Measurements from ENCODE around the gene PRXL2A. TPM values are rescaled to one million over a fixed set of nuclear protein-coding genes. Genes with fewer than 3 reads are reported as not detected.

Gene PRXL2A
- total and polyA plus RNA-seq, 10 donors = 12.4 to 20.7 (median 16.0) TPM

GRCh38 chr10:80484676-80485075 lies 76.3 kb downstream of the PRXL2A start:
- intact Hi-C loops (cut with DNase I; ENCODE audit: low total_unique reads) = no loop called here
- Histone ChIP-seq H3K4me1 (peaks cover 35 to 91% (median 77%) of the 10 kb centered on the region in 6 donors), H3K9me3 (no peaks in the 10 kb centered on the region), H3K36me3 (peaks cover 0 to 42% (median 4%) of the 10 kb centered on the region in 6 donors), H3K27ac (peak overlapping the region in 7 of 8 donors; percentile 22 to 96 (median 80)), H3K4me3 (peak overlapping the region in 1 of 8 donors; percentile 48), H3K27me3 (replicated peaks in 1 of 7) (no peaks in the 10 kb centered on the region)
- no peak for DNase-seq
- TF ChIP-seq POLR2AphosphoS5 (IDR thresholded peaks at IDR 0.05) = no peak
- TF ChIP-seq, protein P1, sequence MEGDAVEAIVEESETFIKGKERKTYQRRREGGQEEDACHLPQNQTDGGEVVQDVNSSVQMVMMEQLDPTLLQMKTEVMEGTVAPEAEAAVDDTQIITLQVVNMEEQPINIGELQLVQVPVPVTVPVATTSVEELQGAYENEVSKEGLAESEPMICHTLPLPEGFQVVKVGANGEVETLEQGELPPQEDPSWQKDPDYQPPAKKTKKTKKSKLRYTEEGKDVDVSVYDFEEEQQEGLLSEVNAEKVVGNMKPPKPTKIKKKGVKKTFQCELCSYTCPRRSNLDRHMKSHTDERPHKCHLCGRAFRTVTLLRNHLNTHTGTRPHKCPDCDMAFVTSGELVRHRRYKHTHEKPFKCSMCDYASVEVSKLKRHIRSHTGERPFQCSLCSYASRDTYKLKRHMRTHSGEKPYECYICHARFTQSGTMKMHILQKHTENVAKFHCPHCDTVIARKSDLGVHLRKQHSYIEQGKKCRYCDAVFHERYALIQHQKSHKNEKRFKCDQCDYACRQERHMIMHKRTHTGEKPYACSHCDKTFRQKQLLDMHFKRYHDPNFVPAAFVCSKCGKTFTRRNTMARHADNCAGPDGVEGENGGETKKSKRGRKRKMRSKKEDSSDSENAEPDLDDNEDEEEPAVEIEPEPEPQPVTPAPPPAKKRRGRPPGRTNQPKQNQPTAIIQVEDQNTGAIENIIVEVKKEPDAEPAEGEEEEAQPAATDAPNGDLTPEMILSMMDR (IDR thresholded peaks at IDR 0.05 in 8 of 11, conservative IDR thresholded peaks at IDR 0.05 in 3 of 11) = no peak
- TF ChIP-seq POLR2A (IDR thresholded peaks at IDR 0.05) = no peak

- Histone ChIP-seq H3K36me3 (peaks cover 0 to 48% (median 10%) of the 10 kb centered on the region in 6 donors), H3K4me3 (peak overlapping the region in 1 of 8 donors; percentile 48), H3K27me3 (replicated peaks in 1 of 7) (no peaks in the 10 kb centered on the region), H3K4me1 (peaks cover 35 to 97% (median 81%) of the 10 kb centered on the region in 6 donors), H3K9me3 (no peaks in the 10 kb centered on the region), H3K27ac (peak overlapping the region; percentile 32 to 96 (median 80))
- intact Hi-C loops (cut with DNase I; ENCODE audit: low total_unique reads) = no loop called here
- 58 to 76% (median 66%) methylated on average over 10 of the region's 10 CpGs for WGBS, 5 donors
- DNase-seq = no peak
- TF ChIP-seq, protein P1 (IDR thresholded peaks at IDR 0.05 in 8 of 11, conservative IDR thresholded peaks at IDR 0.05 in 3 of 11) = no peak
- TF ChIP-seq POLR2AphosphoS5 (IDR thresholded peaks at IDR 0.05) = peak in 1 of 3 donors; percentile 26
These were observed 77.0 kb downstream of the PRXL2A start for GRCh38 chr10:80485076-80485945.

- peak overlapping the region in 2 of 8 donors; percentile 3 to 48 for H3K4me3 ChIP-seq
- H3K27me3 ChIP-seq (replicated peaks in 1 of 7) = no peaks in the 10 kb centered on the region
- DNase-seq = no peak
- 41 to 62% (median 49%) methylated on average over 16 to 17 of the region's 17 CpGs for WGBS, 5 donors
- no peak for TF ChIP-seq POLR2AphosphoS5 (IDR thresholded peaks at IDR 0.05)
- TF ChIP-seq, protein P1 (IDR thresholded peaks at IDR 0.05 in 8 of 11, conservative IDR thresholded peaks at IDR 0.05 in 3 of 11) = no peak
- TF ChIP-seq POLR2A (IDR thresholded peaks at IDR 0.05) = no peak
- H3K36me3 ChIP-seq = peaks cover 0 to 52% (median 17%) of the 10 kb centered on the region in 6 donors
- H3K9me3 ChIP-seq = no peaks in the 10 kb centered on the region
- H3K4me1 ChIP-seq = peaks cover 39 to 100% (median 88%) of the 10 kb centered on the region in 6 donors
- intact Hi-C loops (cut with DNase I; ENCODE audit: low total_unique reads) = no loop called here
- peak overlapping the region; percentile 32 to 96 (median 80) for H3K27ac ChIP-seq
These were observed 77.8 kb downstream of the PRXL2A start for GRCh38 chr10:80485946-80486764.

Other genes starting within 250 kb of the PRXL2A start
- gene ANXA11, start 203.0 kb upstream of the PRXL2A start, total RNA-seq = 100 to 1,000 TPM; 102 to 201 (median 157) TPM
- gene ANXA11, start 203.0 kb upstream of the PRXL2A start, polyA plus RNA-seq = 100 to 1,000 TPM in 2 of 3 donors, 10 to 100 TPM in 1; 89.9 to 143 (median 117) TPM
- gene MAT1A, start 118.9 kb upstream of the PRXL2A start, total RNA-seq = under 1 TPM in 1 of 7 donors, not detected in 6; 0.76 TPM
- under 1 TPM in 1 of 3 donors, not detected in 2; 0.05 TPM for gene MAT1A, start 118.9 kb upstream of the PRXL2A start, polyA plus RNA-seq
- gene DYDC1, start 51.8 kb upstream of the PRXL2A start, total RNA-seq = not detected
- not detected for gene DYDC1, start 51.8 kb upstream of the PRXL2A start, polyA plus RNA-seq
- not detected for gene DYDC2, start 51.8 kb upstream of the PRXL2A start, total RNA-seq
- not detected for gene DYDC2, start 51.8 kb upstream of the PRXL2A start, polyA plus RNA-seq
- 100 to 1,000 TPM in 6 of 7 donors, 10 to 100 TPM in 1; 81.3 to 172 (median 129) TPM for gene TSPAN14, start 45.8 kb downstream of the PRXL2A start, total RNA-seq
- gene TSPAN14, start 45.8 kb downstream of the PRXL2A start, polyA plus RNA-seq = 10 to 100 TPM; 13.3 to 32.5 (median 24.6) TPM
- under 1 TPM in 5 of 7 donors, not detected in 2; 0.11 to 0.46 (median 0.21) TPM for gene SH2D4B, start 129.4 kb downstream of the PRXL2A start, total RNA-seq
- under 1 TPM; 0.08 to 0.11 (median 0.10) TPM for gene SH2D4B, start 129.4 kb downstream of the PRXL2A start, polyA plus RNA-seq

Measured in spleen (tissue), 11 donors.